ENCODE measurements around the gene INS.

DNA sequence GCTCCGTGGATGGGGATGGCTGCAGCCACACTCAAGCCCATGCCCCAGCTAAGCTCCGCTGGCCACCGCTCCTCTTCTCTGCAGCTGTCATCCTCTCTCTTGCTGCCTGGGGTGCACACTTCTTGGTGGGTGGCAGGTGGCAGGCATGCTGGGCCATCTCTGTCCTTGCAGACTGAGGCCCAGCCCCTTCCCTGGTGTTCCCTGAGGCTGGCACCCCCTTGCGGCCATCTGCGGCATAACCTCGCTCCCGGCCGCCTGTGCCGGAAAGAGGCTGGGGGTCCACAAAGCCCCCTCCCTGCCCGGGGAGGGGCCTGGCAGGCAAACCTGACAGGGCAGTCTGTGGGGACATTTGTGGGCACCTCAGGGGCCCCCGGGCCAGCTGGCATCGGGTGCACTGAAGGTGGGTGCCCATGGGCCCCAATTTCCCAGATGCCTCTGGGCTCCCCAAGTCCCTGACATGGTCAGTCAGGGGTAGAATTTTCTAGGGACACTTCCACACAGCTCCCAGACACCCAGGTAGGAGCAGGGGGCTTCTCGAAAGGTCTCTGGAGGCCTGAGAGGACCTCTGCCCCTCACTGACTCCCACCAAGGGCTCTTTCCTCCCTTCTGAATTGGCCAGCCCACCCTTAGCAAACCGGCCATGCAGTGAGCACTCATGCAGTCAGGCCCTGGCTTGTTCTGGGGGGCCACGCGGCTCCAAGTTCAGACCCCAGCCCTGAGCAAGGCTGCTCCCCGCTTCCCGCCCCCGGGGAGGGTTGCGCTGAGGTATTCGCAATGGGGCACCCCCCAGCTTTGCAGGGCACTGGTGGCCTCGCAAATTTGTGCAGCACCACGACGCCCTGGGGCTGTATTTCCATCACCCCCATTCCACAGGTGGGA is 34.1 kb upstream of the INS start:
- TF ChIP-seq, protein P1, sequence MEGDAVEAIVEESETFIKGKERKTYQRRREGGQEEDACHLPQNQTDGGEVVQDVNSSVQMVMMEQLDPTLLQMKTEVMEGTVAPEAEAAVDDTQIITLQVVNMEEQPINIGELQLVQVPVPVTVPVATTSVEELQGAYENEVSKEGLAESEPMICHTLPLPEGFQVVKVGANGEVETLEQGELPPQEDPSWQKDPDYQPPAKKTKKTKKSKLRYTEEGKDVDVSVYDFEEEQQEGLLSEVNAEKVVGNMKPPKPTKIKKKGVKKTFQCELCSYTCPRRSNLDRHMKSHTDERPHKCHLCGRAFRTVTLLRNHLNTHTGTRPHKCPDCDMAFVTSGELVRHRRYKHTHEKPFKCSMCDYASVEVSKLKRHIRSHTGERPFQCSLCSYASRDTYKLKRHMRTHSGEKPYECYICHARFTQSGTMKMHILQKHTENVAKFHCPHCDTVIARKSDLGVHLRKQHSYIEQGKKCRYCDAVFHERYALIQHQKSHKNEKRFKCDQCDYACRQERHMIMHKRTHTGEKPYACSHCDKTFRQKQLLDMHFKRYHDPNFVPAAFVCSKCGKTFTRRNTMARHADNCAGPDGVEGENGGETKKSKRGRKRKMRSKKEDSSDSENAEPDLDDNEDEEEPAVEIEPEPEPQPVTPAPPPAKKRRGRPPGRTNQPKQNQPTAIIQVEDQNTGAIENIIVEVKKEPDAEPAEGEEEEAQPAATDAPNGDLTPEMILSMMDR (IDR thresholded peaks at IDR 0.05; ENCODE audit: borderline replicate concordance, extremely low read depth, low read length, poor library complexity, severe bottlenecking) = peak; percentile 91
- no peak for TF ChIP-seq EZH2 (IDR thresholded peaks at IDR 0.05; ENCODE audit: borderline replicate concordance, low read depth, low read length, severe bottlenecking)

Data from DND-41 (cell line).